Measurements from ENCODE around the gene JPH2. TPM values are rescaled to one million over a fixed set of nuclear protein-coding genes. Genes with fewer than 3 reads are reported as not detected.

JPH2 gene
- total and polyA plus RNA-seq, 10 of the 15 experiments (the other 5 are each of a cell fraction or from before 2014, with no cell fraction given), result 0.16 TPM; not detected in 9

DNA sequence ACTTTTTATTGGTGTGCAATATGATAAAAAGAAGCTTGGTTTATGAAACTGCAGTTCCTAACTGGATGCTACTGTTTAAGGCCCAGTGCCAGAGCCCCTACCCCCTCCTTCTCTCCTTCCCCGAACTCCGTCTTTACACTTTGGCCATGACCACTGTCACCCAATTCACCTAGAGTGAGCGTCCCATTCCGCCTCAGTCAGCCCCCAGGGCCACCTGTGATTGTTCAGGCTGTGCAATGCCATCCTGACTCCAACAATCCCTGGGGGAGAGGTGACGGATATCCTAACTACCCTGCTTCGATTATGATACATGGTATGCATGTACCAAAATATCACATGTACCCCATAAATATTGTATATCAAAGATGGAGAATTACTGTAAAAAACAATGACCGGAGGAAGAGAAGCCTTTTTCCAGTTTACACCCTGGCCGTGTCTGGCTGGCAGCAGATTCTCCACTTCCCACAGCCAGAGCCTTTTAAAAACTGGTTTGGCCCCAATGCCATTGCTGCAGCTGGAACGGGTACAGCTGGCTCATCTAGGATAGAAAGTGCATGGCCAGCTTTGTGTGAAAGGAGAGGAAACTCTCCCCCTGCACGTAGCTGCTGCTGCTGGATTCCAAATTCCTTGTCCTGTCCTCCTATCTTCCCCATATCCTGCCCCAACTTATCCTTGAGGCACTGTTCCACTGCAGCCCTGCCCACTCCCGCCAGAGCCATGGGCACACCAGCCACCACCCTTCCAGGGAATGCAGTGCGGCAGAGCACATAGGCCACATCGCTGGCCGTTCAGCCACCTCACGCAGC lies 99.7 kb downstream of the JPH2 start:
- no peak overlapping the region for H3K4me3 ChIP-seq
- FAIRE-seq (no peak), DNase-seq (ENCODE audit: low read depth, low spot score) (no peak), ATAC-seq (no peak)
- 68% methylated on average over 15 of the region's 15 CpGs for whole genome bisulfite sequencing (ENCODE audit: insufficient coverage, insufficient replicate concordance, low lambda C conversion rate, missing lambda C conversion rate)
- CTCF ChIA-PET, result interaction anchor here (0.8 to 2.2 kb wide), 3 partner anchors 339 to 639 kb away, joined by 3 to 5 read pairs (median 3); no protein-coding TSS in a partner anchor
- TF ChIP-seq, protein P1, sequence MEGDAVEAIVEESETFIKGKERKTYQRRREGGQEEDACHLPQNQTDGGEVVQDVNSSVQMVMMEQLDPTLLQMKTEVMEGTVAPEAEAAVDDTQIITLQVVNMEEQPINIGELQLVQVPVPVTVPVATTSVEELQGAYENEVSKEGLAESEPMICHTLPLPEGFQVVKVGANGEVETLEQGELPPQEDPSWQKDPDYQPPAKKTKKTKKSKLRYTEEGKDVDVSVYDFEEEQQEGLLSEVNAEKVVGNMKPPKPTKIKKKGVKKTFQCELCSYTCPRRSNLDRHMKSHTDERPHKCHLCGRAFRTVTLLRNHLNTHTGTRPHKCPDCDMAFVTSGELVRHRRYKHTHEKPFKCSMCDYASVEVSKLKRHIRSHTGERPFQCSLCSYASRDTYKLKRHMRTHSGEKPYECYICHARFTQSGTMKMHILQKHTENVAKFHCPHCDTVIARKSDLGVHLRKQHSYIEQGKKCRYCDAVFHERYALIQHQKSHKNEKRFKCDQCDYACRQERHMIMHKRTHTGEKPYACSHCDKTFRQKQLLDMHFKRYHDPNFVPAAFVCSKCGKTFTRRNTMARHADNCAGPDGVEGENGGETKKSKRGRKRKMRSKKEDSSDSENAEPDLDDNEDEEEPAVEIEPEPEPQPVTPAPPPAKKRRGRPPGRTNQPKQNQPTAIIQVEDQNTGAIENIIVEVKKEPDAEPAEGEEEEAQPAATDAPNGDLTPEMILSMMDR (IDR thresholded peaks at IDR 0.05 in 2 of 3, conservative IDR thresholded peaks at IDR 0.05 in 1 of 3; ENCODE audit: control insufficient read depth in 2 of 3, extremely low read depth in 1 of 3, insufficient read depth in 1 of 3, low read depth in 3 of 3, low read length in 3 of 3), result no peak
- TF ChIP-seq WRNIP1 (IDR thresholded peaks at IDR 0.05; ENCODE audit: borderline replicate concordance, low read depth, low read length), result no peak
- no peak for TF ChIP-seq CHD2 (IDR thresholded peaks at IDR 0.05; ENCODE audit: borderline replicate concordance, low read depth, low read length)
- no peak for TF ChIP-seq CHD1 (IDR thresholded peaks at IDR 0.05; ENCODE audit: low read depth, low read length)
- TF ChIP-seq, protein P2, sequence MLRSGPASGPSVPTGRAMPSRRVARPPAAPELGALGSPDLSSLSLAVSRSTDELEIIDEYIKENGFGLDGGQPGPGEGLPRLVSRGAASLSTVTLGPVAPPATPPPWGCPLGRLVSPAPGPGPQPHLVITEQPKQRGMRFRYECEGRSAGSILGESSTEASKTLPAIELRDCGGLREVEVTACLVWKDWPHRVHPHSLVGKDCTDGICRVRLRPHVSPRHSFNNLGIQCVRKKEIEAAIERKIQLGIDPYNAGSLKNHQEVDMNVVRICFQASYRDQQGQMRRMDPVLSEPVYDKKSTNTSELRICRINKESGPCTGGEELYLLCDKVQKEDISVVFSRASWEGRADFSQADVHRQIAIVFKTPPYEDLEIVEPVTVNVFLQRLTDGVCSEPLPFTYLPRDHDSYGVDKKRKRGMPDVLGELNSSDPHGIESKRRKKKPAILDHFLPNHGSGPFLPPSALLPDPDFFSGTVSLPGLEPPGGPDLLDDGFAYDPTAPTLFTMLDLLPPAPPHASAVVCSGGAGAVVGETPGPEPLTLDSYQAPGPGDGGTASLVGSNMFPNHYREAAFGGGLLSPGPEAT (IDR thresholded peaks at IDR 0.05; ENCODE audit: low read depth), result no peak
- no peak for TF ChIP-seq NFYA (IDR thresholded peaks at IDR 0.05; ENCODE audit: borderline replicate concordance, low read depth, low read length)
- no peak for TF ChIP-seq LARP7 (IDR thresholded peaks at IDR 0.05)
- TF ChIP-seq RAD51 (IDR thresholded peaks at IDR 0.05), result no peak
- TF ChIP-seq CHD4 (IDR thresholded peaks at IDR 0.05), result no peak
- no peak for TF ChIP-seq POU2F2 (IDR thresholded peaks at IDR 0.05; ENCODE audit: borderline replicate concordance, low read depth, low read length)
- BruUV-seq (replicated peaks), result no TSS peak
- H3K9me3 ChIP-seq (replicated peaks; ENCODE audit: control insufficient read depth, insufficient read depth, low read length), result no peaks in the 10 kb centered on the region
- no peaks in the 10 kb centered on the region for H4K20me1 ChIP-seq (ENCODE audit: control insufficient read depth, insufficient read depth)
- intact Hi-C loops (cut with micrococcal nuclease; ENCODE audit: unreplicated experiment) (no loop called here), in situ Hi-C loops (cut with MboI) (no loop called here)
- POLR2A ChIA-PET, result no interaction called here
- SMC1A ChIA-PET (ENCODE audit: uncharacterized antibody, unreplicated experiment), result interaction anchor here (6.1 kb wide), 1 partner anchor 337 kb away, joined by 55 read pairs; no protein-coding TSS in a partner anchor
- H3K36me3 ChIP-seq (ENCODE audit: control insufficient read depth in 2 of 2, insufficient read depth in 2 of 2, low read length in 1 of 2), result no peaks in the 10 kb centered on the region
- RAD21 ChIA-PET (ENCODE audit: unreplicated experiment), result interaction anchor here (1.0 kb wide), 1 partner anchor 9 kb away, joined by 6 read pairs; no protein-coding TSS in a partner anchor
- H3K4me2 ChIP-seq (ENCODE audit: control insufficient read depth, insufficient read depth), result no peak overlapping the region
- no peak overlapping the region for H3K9ac ChIP-seq (ENCODE audit: control insufficient read depth, insufficient read depth, low read length)
- no peak overlapping the region for H3K27ac ChIP-seq (ENCODE audit: control insufficient read depth, insufficient read depth)
- no peaks in the 10 kb centered on the region for H3K27me3 ChIP-seq (replicated peaks in 1 of 2; ENCODE audit: control insufficient read depth in 2 of 2, insufficient read depth in 2 of 2, low read length in 1 of 2)
- peaks cover 8% of the 10 kb centered on the region for H3K4me1 ChIP-seq (ENCODE audit: control insufficient read depth, insufficient read depth, low read length)
- H2AFZ ChIP-seq (ENCODE audit: control insufficient read depth, low read depth, low read length), result no peak overlapping the region
- H3K79me2 ChIP-seq (ENCODE audit: control insufficient read depth, insufficient read depth, low read length), result no peaks in the 10 kb centered on the region

All from GM12878 (cell line).